C4-2B (cell line): ENCODE results near the gene WTIP.
"Not testable (repeated sequence)": the region's sequence is repeated elsewhere in the genome, so short reads cannot be mapped to it uniquely, and the experiment has no call there.

ENCODE experiments used
- H3K27ac ChIP-seq: fragments of 450-650 bp; 2 replicates; pipeline ENCODE4 v1.5.1; 2017
- CTCF ChIP-seq: fragments of 450-650 bp; conservative IDR thresholded peaks from 2 replicates; pipeline ENCODE4 v1.5.1; 2017; ENCODE audit warnings: mild to moderate bottlenecking
- ZFX ChIP-seq: fragments of 450-650 bp; IDR thresholded peaks from 2 replicates; pipeline ENCODE4 v1.6.1; 2017

Gene WTIP

GRCh38 chr19:34474233-34474989, 7.1 kb upstream of the WTIP start:
- no peak overlapping the region for H3K27ac ChIP-seq
- TF ChIP-seq CTCF: no peak
- no peak for TF ChIP-seq ZFX

- TF ChIP-seq ZFX: no peak
- TF ChIP-seq CTCF: no peak
- no peak overlapping the region for H3K27ac ChIP-seq
Observed at GRCh38 chr19:34475026-34475974, 6.3 kb upstream of the WTIP start.

DNA sequence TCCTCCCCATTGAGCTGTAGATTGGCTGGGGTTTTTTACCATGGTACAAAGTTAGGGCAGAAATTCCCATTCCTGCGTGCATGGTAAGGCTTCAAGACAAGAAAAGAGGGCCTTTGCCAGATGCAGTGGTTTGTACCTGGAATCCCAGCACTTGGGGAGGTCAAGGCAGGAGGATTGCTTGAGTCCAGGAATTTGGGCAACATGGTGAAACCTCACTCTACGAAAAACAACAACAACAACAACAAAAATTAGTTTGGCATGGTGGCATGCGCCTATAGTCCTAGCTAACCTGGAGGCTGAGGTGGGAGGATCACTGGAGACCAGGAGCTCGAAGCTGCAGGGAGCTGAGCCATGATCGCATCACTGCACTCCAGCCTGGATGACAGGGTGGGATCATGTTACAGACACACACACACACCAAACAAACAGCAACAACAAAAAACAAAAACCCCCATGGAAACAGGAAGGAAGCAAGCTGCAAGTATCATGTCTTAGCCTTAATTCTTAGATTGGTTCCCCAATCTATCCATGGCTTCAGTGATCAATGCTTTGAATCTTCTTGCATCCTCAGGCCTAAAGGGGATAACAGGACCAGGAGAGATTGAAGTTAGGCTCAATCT, 5.5 kb upstream of the WTIP start:
- H3K27ac ChIP-seq: no peak overlapping the region
- TF ChIP-seq ZFX: no peak
- no peak for TF ChIP-seq CTCF

DNA sequence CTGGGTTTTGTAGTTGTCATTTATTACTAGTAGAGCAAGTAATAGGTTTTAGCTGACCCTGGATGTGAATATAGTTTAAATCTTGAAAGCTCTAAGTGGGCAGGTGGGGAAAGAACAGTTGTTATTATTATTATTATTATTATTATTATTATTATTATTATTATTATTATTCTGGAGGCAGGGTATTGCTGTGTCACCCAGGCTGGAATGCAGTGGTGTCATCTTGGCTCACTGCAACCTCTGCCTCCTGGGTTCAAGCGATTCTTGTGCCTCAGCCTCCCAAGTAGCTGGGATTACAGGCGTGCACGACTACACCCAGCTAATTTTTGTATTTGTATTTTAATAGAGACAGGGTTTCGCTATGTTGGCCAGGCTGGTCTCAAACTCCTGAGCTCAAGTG, 3.1 kb upstream of the WTIP start:
- not testable (repeated sequence) for H3K27ac ChIP-seq

DNA sequence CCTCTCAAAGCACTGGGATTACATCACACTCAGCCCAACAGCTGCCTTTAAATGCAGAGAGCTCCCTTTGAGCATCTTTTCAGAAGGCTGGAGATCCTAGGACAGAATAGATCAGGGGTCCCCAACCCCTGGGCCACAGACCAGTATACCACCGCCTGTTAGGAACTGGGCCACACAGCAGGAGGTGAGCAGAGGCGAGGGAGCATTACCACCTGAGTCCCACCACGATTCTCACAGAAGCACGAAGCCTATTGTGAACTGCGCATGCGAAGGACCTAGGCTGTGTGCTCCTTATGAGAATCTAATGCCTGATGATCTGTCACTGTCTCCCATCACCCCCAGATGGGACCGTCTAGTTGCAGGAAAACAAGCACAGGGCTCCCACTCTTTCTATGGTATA, 2.2 kb upstream of the WTIP start:
- TF ChIP-seq ZFX: no peak
- no peak for TF ChIP-seq CTCF
- H3K27ac ChIP-seq: no peak overlapping the region

DNA sequence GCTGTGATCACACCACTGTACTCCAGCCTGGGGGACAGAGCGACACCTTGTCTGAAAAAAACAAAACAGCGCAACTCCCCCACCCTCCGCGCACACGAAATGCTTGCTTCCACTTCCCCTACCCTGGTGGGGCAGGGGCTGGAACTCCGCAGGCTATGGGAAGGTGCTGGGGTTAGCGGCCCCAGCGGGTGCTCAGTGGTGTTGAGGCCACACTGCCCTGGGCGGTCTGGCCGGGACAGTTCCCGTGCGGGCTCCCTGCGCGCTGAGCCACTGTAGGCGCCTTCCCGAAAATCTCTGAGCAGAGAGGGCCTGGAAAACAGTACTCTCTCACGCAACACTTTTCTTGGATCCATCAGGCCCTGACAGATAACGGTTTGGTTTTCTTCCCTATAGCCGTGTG, 1.1 kb upstream of the WTIP start:
- TF ChIP-seq ZFX (no peak), CTCF (no peak)
- H3K27ac ChIP-seq: no peak overlapping the region

DNA sequence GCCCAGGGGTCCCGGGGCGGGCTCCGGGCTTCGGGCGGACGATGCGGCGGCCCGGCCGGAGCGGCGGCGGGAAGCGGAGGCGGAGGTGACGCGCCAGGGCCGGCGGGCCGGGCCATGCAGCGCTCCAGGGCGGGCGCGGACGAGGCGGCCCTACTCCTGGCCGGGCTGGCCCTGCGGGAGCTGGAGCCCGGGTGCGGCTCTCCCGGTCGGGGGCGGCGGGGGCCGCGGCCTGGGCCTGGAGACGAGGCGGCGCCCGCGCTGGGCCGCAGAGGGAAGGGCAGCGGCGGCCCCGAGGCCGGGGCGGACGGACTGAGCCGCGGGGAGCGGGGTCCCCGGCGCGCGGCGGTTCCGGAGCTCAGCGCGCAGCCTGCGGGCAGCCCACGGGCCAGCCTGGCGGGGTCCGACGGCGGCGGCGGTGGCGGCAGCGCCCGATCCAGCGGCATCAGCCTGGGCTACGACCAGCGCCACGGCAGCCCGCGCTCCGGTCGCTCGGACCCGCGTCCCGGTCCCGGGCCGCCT, 362 bp downstream of the WTIP start:
- TF ChIP-seq ZFX: no peak
- no peak for TF ChIP-seq CTCF
- no peak overlapping the region for H3K27ac ChIP-seq
